SK-N-SH (cell line): ENCODE measurements around the gene HSD3B2.

ENCODE experiments used
- EP300 ChIP-seq, 2 experiments: IDR thresholded peaks; 2 replicates each; pipeline versions ENCODE4 v1.4.0 to v1.6.1; 2012; ENCODE audit warnings: borderline replicate concordance in 1 of 2, low read depth in 1 of 2, low read length in 1 of 2
- RCOR1 ChIP-seq: fragments of 150-350 bp; IDR thresholded peaks from 2 replicates; pipeline ENCODE4 v1.6.1; 2017; ENCODE audit warnings: antibody characterized with exemption, low read length
- SIN3A ChIP-seq: IDR thresholded peaks from 2 replicates; pipeline ENCODE4 v1.6.1; 2012; ENCODE audit warnings: low read depth, mild to moderate bottlenecking, low read length, moderate library complexity, borderline replicate concordance
- TCF12 ChIP-seq: IDR thresholded peaks from 2 replicates; pipeline ENCODE4 v1.4.0; 2012
- ZBTB33 ChIP-seq: IDR thresholded peaks from 2 replicates; pipeline ENCODE4 v1.4.0; 2012; ENCODE audit warnings: low read depth, borderline replicate concordance
- TF ChIP-seq, protein P1 (sequence below): IDR thresholded peaks from 2 replicates; pipeline ENCODE4 v1.6.1; 2012; ENCODE audit warnings: mild to moderate bottlenecking, low read depth, low read length, moderate library complexity

- TF ChIP-seq, protein P1, sequence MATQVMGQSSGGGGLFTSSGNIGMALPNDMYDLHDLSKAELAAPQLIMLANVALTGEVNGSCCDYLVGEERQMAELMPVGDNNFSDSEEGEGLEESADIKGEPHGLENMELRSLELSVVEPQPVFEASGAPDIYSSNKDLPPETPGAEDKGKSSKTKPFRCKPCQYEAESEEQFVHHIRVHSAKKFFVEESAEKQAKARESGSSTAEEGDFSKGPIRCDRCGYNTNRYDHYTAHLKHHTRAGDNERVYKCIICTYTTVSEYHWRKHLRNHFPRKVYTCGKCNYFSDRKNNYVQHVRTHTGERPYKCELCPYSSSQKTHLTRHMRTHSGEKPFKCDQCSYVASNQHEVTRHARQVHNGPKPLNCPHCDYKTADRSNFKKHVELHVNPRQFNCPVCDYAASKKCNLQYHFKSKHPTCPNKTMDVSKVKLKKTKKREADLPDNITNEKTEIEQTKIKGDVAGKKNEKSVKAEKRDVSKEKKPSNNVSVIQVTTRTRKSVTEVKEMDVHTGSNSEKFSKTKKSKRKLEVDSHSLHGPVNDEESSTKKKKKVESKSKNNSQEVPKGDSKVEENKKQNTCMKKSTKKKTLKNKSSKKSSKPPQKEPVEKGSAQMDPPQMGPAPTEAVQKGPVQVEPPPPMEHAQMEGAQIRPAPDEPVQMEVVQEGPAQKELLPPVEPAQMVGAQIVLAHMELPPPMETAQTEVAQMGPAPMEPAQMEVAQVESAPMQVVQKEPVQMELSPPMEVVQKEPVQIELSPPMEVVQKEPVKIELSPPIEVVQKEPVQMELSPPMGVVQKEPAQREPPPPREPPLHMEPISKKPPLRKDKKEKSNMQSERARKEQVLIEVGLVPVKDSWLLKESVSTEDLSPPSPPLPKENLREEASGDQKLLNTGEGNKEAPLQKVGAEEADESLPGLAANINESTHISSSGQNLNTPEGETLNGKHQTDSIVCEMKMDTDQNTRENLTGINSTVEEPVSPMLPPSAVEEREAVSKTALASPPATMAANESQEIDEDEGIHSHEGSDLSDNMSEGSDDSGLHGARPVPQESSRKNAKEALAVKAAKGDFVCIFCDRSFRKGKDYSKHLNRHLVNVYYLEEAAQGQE = no peak
- TF ChIP-seq ZBTB33 (no peak), EP300 (IDR thresholded peaks at IDR 0.05; ENCODE audit: borderline replicate concordance in 1 of 2, low read depth in 1 of 2, low read length in 1 of 2) (no peak), RCOR1 (no peak), SIN3A (no peak), TCF12 (no peak)
Measured at GRCh38 chr1:119428991-119429390, 14.0 kb downstream of the HSD3B2 start.
